ENCODE data around the gene RNF217. TPM values are rescaled to one million over a fixed set of nuclear protein-coding genes. Genes with fewer than 3 reads are reported as not detected.

RNF217 gene
- total and polyA plus RNA-seq, 2 donors from 2014 or later = 3.1 to 18.7 TPM

DNA sequence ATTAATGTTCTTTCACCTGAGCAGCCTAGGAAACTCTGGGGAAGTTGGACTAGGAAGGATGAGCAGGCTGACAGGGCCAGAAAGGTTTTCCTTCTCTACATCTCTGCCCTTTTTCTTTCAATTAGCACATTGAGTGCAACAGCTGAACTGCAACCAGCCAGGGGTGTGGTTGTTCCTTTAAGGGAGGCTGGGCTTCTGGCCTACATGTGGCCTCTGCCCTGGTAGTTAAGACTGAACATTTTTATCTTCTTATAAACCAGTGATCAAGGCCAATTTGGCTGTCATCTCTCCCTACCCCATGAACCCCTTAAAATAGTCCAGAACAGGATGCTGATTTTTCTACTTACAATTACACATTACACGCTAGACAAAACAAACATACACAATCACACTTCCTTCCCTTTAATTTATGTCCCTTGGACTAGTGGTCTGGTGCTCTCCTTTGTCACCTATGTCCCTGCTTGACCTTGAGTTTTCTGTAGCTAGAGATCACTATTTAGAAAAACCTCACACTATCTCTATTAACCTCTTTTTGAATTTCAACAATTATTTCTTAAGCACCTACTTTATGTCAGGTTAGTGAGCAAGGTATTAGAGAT is 60.3 kb downstream of the RNF217 start:
- H3K9ac ChIP-seq (ENCODE audit: low read length in 3 of 3) = no peak overlapping the region
- H3K36me3 ChIP-seq (ENCODE audit: control insufficient read depth in 2 of 3, insufficient read depth in 3 of 3, low read length in 3 of 3) = no peaks in the 10 kb centered on the region
- no peak for FAIRE-seq
- no peaks in the 10 kb centered on the region for H3K4me1 ChIP-seq (ENCODE audit: control insufficient read depth in 2 of 3, insufficient read depth in 2 of 3, low read depth in 1 of 3, low read length in 3 of 3)
- no peaks in the 10 kb centered on the region for H3K9me3 ChIP-seq (ENCODE audit: control insufficient read depth in 2 of 3, insufficient read depth in 1 of 3, low read length in 3 of 3)
- H3K27me3 ChIP-seq (ENCODE audit: control insufficient read depth, insufficient read depth, low read length) = no peaks in the 10 kb centered on the region
- intact Hi-C loops (cut with DNase I) = no loop called here
- no peak overlapping the region for H3K27ac ChIP-seq (ENCODE audit: low read depth in 2 of 2, low read length in 2 of 2)
- TF ChIP-seq, protein P1, sequence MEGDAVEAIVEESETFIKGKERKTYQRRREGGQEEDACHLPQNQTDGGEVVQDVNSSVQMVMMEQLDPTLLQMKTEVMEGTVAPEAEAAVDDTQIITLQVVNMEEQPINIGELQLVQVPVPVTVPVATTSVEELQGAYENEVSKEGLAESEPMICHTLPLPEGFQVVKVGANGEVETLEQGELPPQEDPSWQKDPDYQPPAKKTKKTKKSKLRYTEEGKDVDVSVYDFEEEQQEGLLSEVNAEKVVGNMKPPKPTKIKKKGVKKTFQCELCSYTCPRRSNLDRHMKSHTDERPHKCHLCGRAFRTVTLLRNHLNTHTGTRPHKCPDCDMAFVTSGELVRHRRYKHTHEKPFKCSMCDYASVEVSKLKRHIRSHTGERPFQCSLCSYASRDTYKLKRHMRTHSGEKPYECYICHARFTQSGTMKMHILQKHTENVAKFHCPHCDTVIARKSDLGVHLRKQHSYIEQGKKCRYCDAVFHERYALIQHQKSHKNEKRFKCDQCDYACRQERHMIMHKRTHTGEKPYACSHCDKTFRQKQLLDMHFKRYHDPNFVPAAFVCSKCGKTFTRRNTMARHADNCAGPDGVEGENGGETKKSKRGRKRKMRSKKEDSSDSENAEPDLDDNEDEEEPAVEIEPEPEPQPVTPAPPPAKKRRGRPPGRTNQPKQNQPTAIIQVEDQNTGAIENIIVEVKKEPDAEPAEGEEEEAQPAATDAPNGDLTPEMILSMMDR (IDR thresholded peaks at IDR 0.05; ENCODE audit: borderline replicate concordance, extremely low read depth, insufficient read depth) = no peak
- no peak overlapping the region for H3K4me3 ChIP-seq (ENCODE audit: low read length in 3 of 3)
- peak in 1 of 5 donors; percentile 13 for DNase-seq

DNA sequence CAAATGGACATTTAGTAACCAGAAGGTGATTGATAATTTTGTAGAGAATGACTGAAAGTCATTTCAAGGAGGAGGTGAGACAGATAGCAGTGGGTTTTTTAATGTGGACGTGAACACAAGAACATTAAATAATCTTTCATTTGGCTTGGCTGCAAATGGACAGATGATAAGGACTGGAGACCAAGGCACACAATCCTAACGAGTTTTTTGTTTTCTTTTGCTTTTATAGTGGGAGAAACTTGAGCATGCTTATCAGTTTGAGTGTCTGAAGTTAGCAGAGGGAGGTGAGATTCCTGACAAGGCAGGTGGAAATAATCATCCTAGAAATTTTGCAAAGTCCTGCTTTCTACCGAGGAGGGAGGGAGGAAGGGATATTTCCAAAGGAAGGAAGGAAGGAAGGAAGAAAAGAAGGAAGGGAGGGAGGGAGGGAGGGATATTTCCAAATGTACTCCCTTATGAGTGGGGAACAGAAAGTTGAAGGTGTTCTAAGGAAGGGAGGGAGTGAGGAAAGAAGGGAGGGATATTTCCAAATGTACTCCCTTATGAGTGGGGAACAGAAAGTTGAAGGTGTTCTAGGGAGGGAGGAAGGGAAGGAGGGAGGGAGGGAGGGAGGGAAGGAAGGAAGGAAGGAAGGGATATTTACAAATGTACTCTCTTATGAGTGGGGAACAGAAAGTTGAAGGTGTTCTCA is 63.1 kb downstream of the RNF217 start:
- H3K4me3 ChIP-seq (ENCODE audit: low read length in 3 of 3) = no peak overlapping the region
- TF ChIP-seq, protein P1 (IDR thresholded peaks at IDR 0.05; ENCODE audit: borderline replicate concordance, extremely low read depth, insufficient read depth) = no peak
- intact Hi-C loops (cut with DNase I) = no loop called here
- H3K9me3 ChIP-seq (ENCODE audit: control insufficient read depth in 2 of 3, insufficient read depth in 1 of 3, low read length in 3 of 3) = no peaks in the 10 kb centered on the region
- H3K4me1 ChIP-seq (ENCODE audit: control insufficient read depth in 2 of 3, insufficient read depth in 2 of 3, low read depth in 1 of 3, low read length in 3 of 3) = no peaks in the 10 kb centered on the region
- H3K36me3 ChIP-seq (ENCODE audit: control insufficient read depth in 2 of 3, insufficient read depth in 3 of 3, low read length in 3 of 3) = no peaks in the 10 kb centered on the region
- H3K27me3 ChIP-seq (ENCODE audit: control insufficient read depth, insufficient read depth, low read length) = no peaks in the 10 kb centered on the region
- no peak overlapping the region for H3K27ac ChIP-seq (ENCODE audit: low read depth in 2 of 2, low read length in 2 of 2)
- FAIRE-seq (no peak), DNase-seq (peak in 2 of 5 donors; percentile 14 to 24)
- no peak overlapping the region for H3K9ac ChIP-seq (ENCODE audit: low read length in 3 of 3)

DNA sequence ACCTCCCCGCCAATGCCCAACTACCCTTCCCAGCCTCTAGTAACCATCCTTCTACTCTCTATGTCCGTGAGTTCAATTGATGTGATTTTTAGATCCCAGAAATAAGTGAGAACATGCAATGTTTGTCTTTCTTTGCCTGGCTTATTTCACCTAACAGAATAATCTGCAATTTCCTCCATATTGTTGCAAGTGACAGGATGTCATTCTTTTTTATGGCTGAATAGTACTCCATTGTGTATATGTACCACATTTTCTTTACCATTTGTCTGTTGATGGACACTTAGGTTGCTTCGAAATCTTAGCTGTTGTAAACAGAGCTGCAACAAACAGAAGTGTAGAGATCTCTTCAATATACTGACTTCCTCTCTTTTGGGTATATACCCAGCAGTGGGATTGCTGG is 65.0 kb downstream of the RNF217 start:
- TF ChIP-seq, protein P1 (IDR thresholded peaks at IDR 0.05; ENCODE audit: borderline replicate concordance, extremely low read depth, insufficient read depth) = no peak
- intact Hi-C loops (cut with DNase I) = no loop called here
- Histone ChIP-seq H3K9me3 (ENCODE audit: control insufficient read depth in 2 of 3, insufficient read depth in 1 of 3, low read length in 3 of 3) (no peaks in the 10 kb centered on the region), H3K9ac (ENCODE audit: low read length in 3 of 3) (no peak overlapping the region), H3K27me3 (ENCODE audit: control insufficient read depth, insufficient read depth, low read length) (no peaks in the 10 kb centered on the region), H3K4me1 (ENCODE audit: control insufficient read depth in 2 of 3, insufficient read depth in 2 of 3, low read depth in 1 of 3, low read length in 3 of 3) (no peaks in the 10 kb centered on the region), H3K36me3 (ENCODE audit: control insufficient read depth in 2 of 3, insufficient read depth in 3 of 3, low read length in 3 of 3) (no peaks in the 10 kb centered on the region), H3K4me3 (ENCODE audit: low read length in 3 of 3) (no peak overlapping the region), H3K27ac (ENCODE audit: low read depth in 2 of 2, low read length in 2 of 2) (no peak overlapping the region)
- DNase-seq (no peak), FAIRE-seq (no peak)

Data from kidney (tissue), 14 donors.